ENCODE results near the gene WDR75.

Gene WDR75

GRCh38 chr2:189515264-189515663 lies 74.0 kb downstream of the WDR75 start:
- peak; percentile 41 for DNase-seq (ENCODE audit: low read depth)
- no peak for TF ChIP-seq CTCF (conservative IDR thresholded peaks at IDR 0.05; ENCODE audit: low read depth, low read length)

GRCh38 chr2:189516546-189516945 lies 75.3 kb downstream of the WDR75 start:
- no peak overlapping the region for H3K4me3 ChIP-seq (ENCODE audit: low read depth, low read length)
- DNase-seq (ENCODE audit: low read depth) = no peak
- TF ChIP-seq CTCF (conservative IDR thresholded peaks at IDR 0.05; ENCODE audit: low read depth, low read length) = no peak

More at GRCh38 chr2:189515264-189515663, 74.0 kb downstream of the WDR75 start:
- no peak overlapping the region for H3K4me3 ChIP-seq (ENCODE audit: low read depth, low read length)

- DNase-seq (ENCODE audit: low read depth) = peak; percentile 85
- TF ChIP-seq CTCF (conservative IDR thresholded peaks at IDR 0.05; ENCODE audit: low read depth, low read length) = no peak
- H3K4me3 ChIP-seq (ENCODE audit: low read depth, low read length) = no peak overlapping the region
These were observed 76.7 kb downstream of the WDR75 start for GRCh38 chr2:189517847-189518535.

- DNase-seq (ENCODE audit: low read depth) = no peak
- H3K4me3 ChIP-seq (ENCODE audit: low read depth, low read length) = no peak overlapping the region
- no peak for TF ChIP-seq CTCF (conservative IDR thresholded peaks at IDR 0.05; ENCODE audit: low read depth, low read length)
These were observed 78.5 kb downstream of the WDR75 start for GRCh38 chr2:189519631-189520387.

GRCh38 chr2:189521699-189522434 lies 80.6 kb downstream of the WDR75 start:
- no peak overlapping the region for H3K4me3 ChIP-seq (ENCODE audit: low read depth, low read length)
- DNase-seq (ENCODE audit: low read depth) = peak; percentile 40
- no peak for TF ChIP-seq CTCF (conservative IDR thresholded peaks at IDR 0.05; ENCODE audit: low read depth, low read length)

- no peak overlapping the region for H3K4me3 ChIP-seq (ENCODE audit: low read depth, low read length)
- peak; percentile 58 for DNase-seq (ENCODE audit: low read depth)
- TF ChIP-seq CTCF (conservative IDR thresholded peaks at IDR 0.05; ENCODE audit: low read depth, low read length) = no peak
These were observed 81.3 kb downstream of the WDR75 start for GRCh38 chr2:189522435-189523151.
